ENCODE measurements around the gene LIN7C. TPM values are rescaled to one million over a fixed set of nuclear protein-coding genes. Genes with fewer than 3 reads are reported as not detected.

LIN7C gene
- 33.8 and 35.8 TPM in 2 replicates for total RNA-seq

GRCh38 chr11:27506200-27507182 lies at the start of gene LIN7C:
TSS of gene LIN7C (minus strand) at chr11:27506769. CDS start at chr11:27506752, 17 bp downstream.
- intact Hi-C loops (cut with micrococcal nuclease): loop anchor here (1.0 to 2.0 kb wide), 4 partner anchors 9 to 187 kb away; partner anchors contain the start of genes CCDC34 and LGR4
- H3K27me3 Mint-ChIP-seq (ENCODE audit: insufficient read depth): no peaks in the 10 kb centered on the region
- peaks cover 15% of the 10 kb centered on the region for H3K36me3 Mint-ChIP-seq (ENCODE audit: low read depth)
- peak within 1 kb of the TSS; percentile 100 for H3K27ac Mint-ChIP-seq
- peak; percentile 81 for DNase-seq (ENCODE audit: low spot score)
- H3K4me3 Mint-ChIP-seq: peak within 1 kb of the TSS; percentile 100
- peaks cover 45% of the 10 kb centered on the region for H3K4me1 Mint-ChIP-seq (ENCODE audit: low read depth)
- no peaks in the 10 kb centered on the region for H3K9me3 Mint-ChIP-seq

DNA sequence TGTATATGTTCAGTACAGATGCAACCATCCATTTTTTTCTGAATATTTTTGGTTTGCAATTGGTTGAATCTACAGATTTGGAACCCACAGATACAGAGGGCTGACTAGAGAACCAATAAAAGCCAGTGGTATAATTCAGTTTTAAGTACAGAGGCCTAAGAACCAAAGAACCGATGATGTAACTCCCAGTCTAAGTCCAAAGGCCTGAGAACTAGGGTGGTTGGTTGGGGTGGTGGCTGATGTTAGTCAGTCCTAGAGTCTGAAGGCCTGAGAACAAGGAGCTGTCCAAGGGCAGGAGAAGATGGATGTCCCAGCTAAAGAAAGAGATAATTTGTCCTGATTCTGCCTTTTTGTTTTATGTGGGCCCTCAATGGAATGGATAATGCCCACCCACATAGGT lies 48.7 kb upstream of the LIN7C start:
- Mint-ChIP-seq H3K27me3 (ENCODE audit: insufficient read depth) (no peaks in the 10 kb centered on the region), H3K4me1 (ENCODE audit: low read depth) (no peaks in the 10 kb centered on the region), H3K36me3 (ENCODE audit: low read depth) (no peaks in the 10 kb centered on the region), H3K27ac (no peak overlapping the region), H3K9me3 (no peaks in the 10 kb centered on the region), H3K4me3 (no peak overlapping the region)
- intact Hi-C loops (cut with micrococcal nuclease): no loop called here
- DNase-seq (ENCODE audit: low spot score): no peak

DNA sequence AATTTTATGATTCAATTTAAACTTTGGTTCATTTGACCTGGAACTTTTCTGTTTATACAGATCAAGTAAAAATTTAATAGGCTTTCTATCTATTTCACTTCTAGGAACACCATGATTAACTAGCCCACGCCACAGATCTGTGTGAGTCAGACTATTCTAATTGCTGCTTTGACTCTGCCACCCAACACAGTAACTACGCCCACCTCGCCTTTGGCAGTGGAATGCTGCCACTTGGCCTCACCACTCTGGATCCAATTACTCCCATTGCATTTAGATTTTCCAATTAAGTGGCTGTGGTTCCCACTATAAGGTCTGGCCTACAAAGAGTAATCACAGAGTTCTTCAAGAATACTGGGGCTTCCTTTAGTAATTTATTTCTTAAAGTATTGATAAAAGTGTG lies 46.6 kb upstream of the LIN7C start:
- no peaks in the 10 kb centered on the region for H3K9me3 Mint-ChIP-seq

DNA sequence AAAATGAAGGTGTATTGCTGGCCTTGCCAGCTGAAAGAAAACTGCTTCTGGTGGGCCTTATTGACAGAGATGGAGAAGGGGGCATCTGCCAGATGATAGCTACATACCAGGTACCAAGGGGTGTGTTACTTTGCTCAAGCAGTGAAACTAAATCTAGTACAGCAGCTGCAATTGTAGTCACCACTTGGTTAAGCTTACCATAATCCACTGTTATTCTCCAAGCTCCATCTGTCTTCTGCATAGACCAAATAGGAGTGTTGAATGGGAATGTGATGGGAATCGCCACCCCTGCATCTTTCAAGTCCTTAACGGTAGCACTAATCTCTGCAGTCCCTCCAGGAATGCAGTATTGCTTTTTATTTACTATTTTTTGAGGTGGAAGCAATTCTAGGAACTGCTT lies 45.8 kb upstream of the LIN7C start:
- Mint-ChIP-seq H3K4me1 (ENCODE audit: low read depth) (no peaks in the 10 kb centered on the region), H3K4me3 (no peak overlapping the region)
- DNase-seq (ENCODE audit: low spot score): no peak

More for the DNA sequence above, 46.6 kb upstream of the LIN7C start:
- Mint-ChIP-seq H3K4me1 (ENCODE audit: low read depth) (no peaks in the 10 kb centered on the region), H3K4me3 (no peak overlapping the region), H3K27me3 (ENCODE audit: insufficient read depth) (no peaks in the 10 kb centered on the region), H3K27ac (no peak overlapping the region), H3K36me3 (ENCODE audit: low read depth) (no peaks in the 10 kb centered on the region)
- intact Hi-C loops (cut with micrococcal nuclease): no loop called here
- no peak for DNase-seq (ENCODE audit: low spot score)

DNA sequence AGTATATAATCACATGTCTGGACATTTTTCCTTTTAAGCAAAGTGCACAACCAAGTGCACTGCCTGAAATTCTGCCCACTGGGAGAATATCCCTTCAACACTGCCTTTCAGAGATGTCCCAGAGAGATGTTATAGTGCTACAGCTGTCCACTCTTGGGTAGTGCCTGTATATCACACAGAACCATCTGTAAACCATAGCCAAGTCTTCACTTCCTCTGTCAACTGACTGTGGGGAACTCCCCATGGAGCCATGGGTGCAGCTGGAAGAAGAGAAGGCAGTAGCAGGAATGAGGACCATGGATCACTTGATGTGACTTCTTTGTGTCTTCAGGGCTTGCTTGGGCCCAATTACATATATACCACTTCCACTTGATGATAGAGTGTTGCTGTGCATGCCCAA lies 44.6 kb upstream of the LIN7C start:
- Mint-ChIP-seq H3K9me3 (no peaks in the 10 kb centered on the region), H3K27me3 (ENCODE audit: insufficient read depth) (no peaks in the 10 kb centered on the region), H3K4me1 (ENCODE audit: low read depth) (no peaks in the 10 kb centered on the region), H3K36me3 (ENCODE audit: low read depth) (no peaks in the 10 kb centered on the region), H3K4me3 (no peak overlapping the region), H3K27ac (no peak overlapping the region)
- DNase-seq (ENCODE audit: low spot score): no peak
- intact Hi-C loops (cut with micrococcal nuclease): no loop called here

More for the DNA sequence above, 45.8 kb upstream of the LIN7C start:
- intact Hi-C loops (cut with micrococcal nuclease): no loop called here
- H3K36me3 Mint-ChIP-seq (ENCODE audit: low read depth): no peaks in the 10 kb centered on the region
- H3K27me3 Mint-ChIP-seq (ENCODE audit: insufficient read depth): no peaks in the 10 kb centered on the region
- no peaks in the 10 kb centered on the region for H3K9me3 Mint-ChIP-seq
- H3K27ac Mint-ChIP-seq: no peak overlapping the region

GRCh38 chr11:27545946-27546345 lies 39.4 kb upstream of the LIN7C start:
- Mint-ChIP-seq H3K36me3 (ENCODE audit: low read depth) (no peaks in the 10 kb centered on the region), H3K4me3 (no peak overlapping the region), H3K9me3 (no peaks in the 10 kb centered on the region), H3K27me3 (ENCODE audit: insufficient read depth) (no peaks in the 10 kb centered on the region), H3K27ac (no peak overlapping the region), H3K4me1 (ENCODE audit: low read depth) (no peaks in the 10 kb centered on the region)
- intact Hi-C loops (cut with micrococcal nuclease): no loop called here
- no peak for DNase-seq (ENCODE audit: low spot score)

GRCh38 chr11:27545035-27545434 lies 38.5 kb upstream of the LIN7C start:
- Mint-ChIP-seq H3K27ac (no peak overlapping the region), H3K27me3 (ENCODE audit: insufficient read depth) (no peaks in the 10 kb centered on the region), H3K9me3 (no peaks in the 10 kb centered on the region), H3K36me3 (ENCODE audit: low read depth) (no peaks in the 10 kb centered on the region), H3K4me1 (ENCODE audit: low read depth) (no peaks in the 10 kb centered on the region), H3K4me3 (no peak overlapping the region)
- intact Hi-C loops (cut with micrococcal nuclease): no loop called here
- no peak for DNase-seq (ENCODE audit: low spot score)

DNA sequence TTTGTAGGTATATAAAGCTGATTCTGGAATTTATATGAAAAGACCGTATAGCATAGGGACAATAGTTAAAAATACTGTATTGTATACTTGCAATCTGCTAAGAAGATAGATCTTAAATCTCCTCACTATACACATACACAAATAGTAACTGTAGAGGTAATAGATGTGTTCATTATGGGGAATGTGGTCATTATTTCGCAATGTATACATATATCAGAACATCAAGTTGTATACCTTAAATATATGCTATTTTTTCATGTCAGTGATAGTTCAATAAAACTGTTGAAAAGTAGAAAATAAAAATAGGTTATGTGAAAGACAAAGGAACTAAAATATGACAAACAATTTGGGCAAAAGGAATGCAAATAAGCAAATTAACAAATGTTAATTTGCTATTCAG lies 35.2 kb upstream of the LIN7C start:
- Mint-ChIP-seq H3K4me1 (ENCODE audit: low read depth) (no peaks in the 10 kb centered on the region), H3K27me3 (ENCODE audit: insufficient read depth) (no peaks in the 10 kb centered on the region), H3K9me3 (no peaks in the 10 kb centered on the region), H3K36me3 (ENCODE audit: low read depth) (no peaks in the 10 kb centered on the region), H3K27ac (no peak overlapping the region), H3K4me3 (no peak overlapping the region)
- intact Hi-C loops (cut with micrococcal nuclease): no loop called here
- no peak for DNase-seq (ENCODE audit: low spot score)

GRCh38 chr11:27540051-27540450 lies 33.5 kb upstream of the LIN7C start:
- Mint-ChIP-seq H3K4me3 (no peak overlapping the region), H3K36me3 (ENCODE audit: low read depth) (no peaks in the 10 kb centered on the region), H3K27ac (no peak overlapping the region), H3K27me3 (ENCODE audit: insufficient read depth) (no peaks in the 10 kb centered on the region), H3K9me3 (no peaks in the 10 kb centered on the region), H3K4me1 (ENCODE audit: low read depth) (no peaks in the 10 kb centered on the region)
- no peak for DNase-seq (ENCODE audit: low spot score)
- intact Hi-C loops (cut with micrococcal nuclease): no loop called here

- no peaks in the 10 kb centered on the region for H3K9me3 Mint-ChIP-seq
- H3K27me3 Mint-ChIP-seq (ENCODE audit: insufficient read depth): peaks cover 2% of the 10 kb centered on the region
- no peak overlapping the region for H3K4me3 Mint-ChIP-seq
- H3K4me1 Mint-ChIP-seq (ENCODE audit: low read depth): no peaks in the 10 kb centered on the region
- no peak overlapping the region for H3K27ac Mint-ChIP-seq
- H3K36me3 Mint-ChIP-seq (ENCODE audit: low read depth): no peaks in the 10 kb centered on the region
- intact Hi-C loops (cut with micrococcal nuclease): no loop called here
- no peak for DNase-seq (ENCODE audit: low spot score)
These were observed 28.5 kb upstream of the LIN7C start for GRCh38 chr11:27535103-27535502.

- H3K27me3 Mint-ChIP-seq (ENCODE audit: insufficient read depth): peaks cover 2% of the 10 kb centered on the region
- H3K4me1 Mint-ChIP-seq (ENCODE audit: low read depth): no peaks in the 10 kb centered on the region
- no peak overlapping the region for H3K4me3 Mint-ChIP-seq
- intact Hi-C loops (cut with micrococcal nuclease): no loop called here
- H3K36me3 Mint-ChIP-seq (ENCODE audit: low read depth): no peaks in the 10 kb centered on the region
- H3K27ac Mint-ChIP-seq: no peak overlapping the region
- no peaks in the 10 kb centered on the region for H3K9me3 Mint-ChIP-seq
- DNase-seq (ENCODE audit: low spot score): no peak
These were observed 26.2 kb upstream of the LIN7C start for GRCh38 chr11:27532652-27533325.

- intact Hi-C loops (cut with micrococcal nuclease): no loop called here
- Mint-ChIP-seq H3K4me1 (ENCODE audit: low read depth) (no peaks in the 10 kb centered on the region), H3K4me3 (no peak overlapping the region), H3K9me3 (no peaks in the 10 kb centered on the region), H3K36me3 (ENCODE audit: low read depth) (no peaks in the 10 kb centered on the region), H3K27me3 (ENCODE audit: insufficient read depth) (no peaks in the 10 kb centered on the region), H3K27ac (no peak overlapping the region)
- no peak for DNase-seq (ENCODE audit: low spot score)
These were observed 22.1 kb upstream of the LIN7C start for GRCh38 chr11:27528712-27529111.

DNA sequence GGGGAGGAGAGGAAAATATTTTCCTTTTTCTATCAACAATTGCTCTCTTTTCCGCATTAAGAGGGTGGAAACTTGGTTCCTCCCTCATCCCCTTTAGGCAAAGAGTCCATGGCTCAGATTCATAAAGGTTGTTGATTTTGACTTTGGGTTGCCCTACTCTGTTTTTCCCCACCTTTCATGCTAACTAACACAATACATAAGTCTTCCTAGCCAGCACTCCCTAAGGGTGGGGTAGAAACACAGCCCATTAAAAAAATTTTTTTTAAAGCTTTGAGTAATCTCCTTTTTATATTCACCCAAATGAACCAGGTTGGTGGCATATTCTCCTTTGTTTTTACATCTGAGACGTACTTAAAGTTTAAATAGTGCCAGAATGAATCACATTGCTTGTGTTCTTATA lies 20.0 kb upstream of the LIN7C start:
- no peaks in the 10 kb centered on the region for H3K9me3 Mint-ChIP-seq

More for the DNA sequence above, 20.0 kb upstream of the LIN7C start:
- no peak overlapping the region for H3K4me3 Mint-ChIP-seq
- H3K27me3 Mint-ChIP-seq (ENCODE audit: insufficient read depth): no peaks in the 10 kb centered on the region
- no peak overlapping the region for H3K27ac Mint-ChIP-seq
- DNase-seq (ENCODE audit: low spot score): no peak
- H3K4me1 Mint-ChIP-seq (ENCODE audit: low read depth): no peaks in the 10 kb centered on the region
- H3K36me3 Mint-ChIP-seq (ENCODE audit: low read depth): no peaks in the 10 kb centered on the region
- intact Hi-C loops (cut with micrococcal nuclease): no loop called here

Measured in activated T-helper 1 cell treated with anti-CD3 and anti-CD28 coated beads, Interleukin-12 subunit alpha, Interleukin-12 subunit beta, Interleukin-2, Interleukin-4 antibody, amounts not matched to agents 30 ng/mL and 10 ng/mL and 1 ng/mL, durations not matched to agents 14 hours and 24 hours and 36 hours (primary cell).